ENCODE measurements around the gene SLC4A3.

Gene SLC4A3

DNA sequence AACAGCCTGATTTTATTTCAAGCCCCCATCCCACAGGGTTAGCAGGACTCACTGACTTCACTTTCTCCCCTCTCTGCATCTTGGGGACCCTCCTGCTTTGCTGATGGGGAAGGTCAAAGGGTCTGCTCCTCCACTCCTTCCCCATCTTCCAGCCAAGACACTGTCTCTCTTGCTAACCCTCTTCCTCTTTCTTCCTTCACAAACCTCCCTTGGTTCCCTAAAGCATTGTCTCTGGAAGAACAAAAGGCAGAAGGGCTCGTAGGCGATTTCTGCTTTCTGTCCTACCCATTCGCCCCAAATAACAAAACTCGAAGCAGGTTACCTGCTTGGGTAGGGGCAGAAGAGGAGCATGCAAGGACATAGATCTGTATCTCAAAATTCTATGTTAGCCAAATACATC lies 5.5 kb upstream of the SLC4A3 start:
- H3K27me3 Mint-ChIP-seq, result peaks cover 10% of the 10 kb centered on the region
- H3K4me1 Mint-ChIP-seq (ENCODE audit: low read depth), result peaks cover 2% of the 10 kb centered on the region
- H3K36me3 Mint-ChIP-seq (ENCODE audit: low read depth), result no peaks in the 10 kb centered on the region
- H3K9me3 Mint-ChIP-seq, result no peaks in the 10 kb centered on the region
- no peak overlapping the region for H3K27ac Mint-ChIP-seq
- no peak overlapping the region for H3K4me3 Mint-ChIP-seq

DNA sequence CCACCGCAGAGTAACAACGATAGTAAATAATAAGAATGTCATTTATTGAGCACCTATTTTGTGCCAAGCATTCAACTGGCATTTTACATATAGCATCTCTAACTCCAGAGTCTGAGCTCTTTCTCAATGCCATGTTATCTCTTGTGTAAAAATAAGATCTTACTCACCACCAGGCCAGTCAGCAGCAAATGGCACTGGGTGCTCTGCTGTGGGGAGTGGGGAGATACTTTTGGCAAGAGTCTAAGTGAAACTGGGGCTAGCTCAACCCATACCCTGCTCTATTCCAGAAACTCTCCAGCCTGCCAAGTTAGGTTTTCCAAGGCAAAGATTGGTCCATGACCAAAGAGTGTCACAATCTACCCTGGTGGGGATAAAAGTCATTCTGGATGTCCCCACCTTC lies 5.0 kb upstream of the SLC4A3 start:
- Mint-ChIP-seq H3K4me3 (no peak overlapping the region), H3K27ac (no peak overlapping the region), H3K27me3 (peaks cover 11% of the 10 kb centered on the region), H3K36me3 (ENCODE audit: low read depth) (no peaks in the 10 kb centered on the region), H3K9me3 (no peaks in the 10 kb centered on the region), H3K4me1 (ENCODE audit: low read depth) (peaks cover 3% of the 10 kb centered on the region)

DNA sequence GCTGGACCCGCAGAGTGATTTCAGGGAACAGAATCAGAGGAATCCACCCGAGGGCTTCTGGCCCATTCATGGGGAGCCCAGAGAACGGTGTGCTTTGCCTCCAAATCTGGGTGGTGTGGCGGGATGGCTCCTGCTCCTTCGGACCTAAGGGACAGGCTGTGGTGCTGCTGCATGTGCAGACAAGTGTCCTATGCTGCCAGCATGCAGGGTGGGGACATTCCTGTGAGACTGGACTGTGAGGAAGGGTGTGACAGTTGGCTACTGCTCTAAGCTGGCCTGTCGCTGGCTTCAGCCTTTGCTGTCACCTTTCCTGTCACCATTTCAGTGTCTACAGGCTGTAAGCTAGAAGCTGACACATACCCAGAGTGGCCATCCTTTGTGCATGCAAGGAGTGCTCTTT lies 2.9 kb upstream of the SLC4A3 start:
- H3K4me1 Mint-ChIP-seq (ENCODE audit: low read depth), result peaks cover 3% of the 10 kb centered on the region
- no peak overlapping the region for H3K4me3 Mint-ChIP-seq
- H3K9me3 Mint-ChIP-seq, result no peaks in the 10 kb centered on the region
- H3K27ac Mint-ChIP-seq, result no peak overlapping the region
- peaks cover 11% of the 10 kb centered on the region for H3K27me3 Mint-ChIP-seq
- no peaks in the 10 kb centered on the region for H3K36me3 Mint-ChIP-seq (ENCODE audit: low read depth)

DNA sequence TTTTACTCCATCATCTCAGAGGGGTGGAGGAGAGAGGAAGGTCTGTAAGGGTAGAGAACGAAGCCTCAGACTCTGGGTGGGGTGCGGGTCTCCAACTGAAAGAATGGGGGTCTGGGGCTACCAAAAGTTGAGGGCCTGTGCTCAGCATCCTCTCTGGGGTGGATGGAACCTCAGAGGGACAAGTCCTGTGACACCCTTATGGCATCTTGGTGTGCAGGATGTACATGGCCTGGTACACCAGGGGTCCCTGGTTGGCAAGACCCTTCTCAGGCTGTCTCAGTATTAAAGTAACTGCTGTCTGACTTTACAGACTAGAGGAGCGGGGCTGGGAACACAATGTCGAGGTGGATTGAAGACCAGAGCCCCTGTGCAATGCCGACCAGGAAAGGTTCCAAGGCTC lies 2.3 kb upstream of the SLC4A3 start:
- Mint-ChIP-seq H3K27ac (no peak overlapping the region), H3K9me3 (no peaks in the 10 kb centered on the region), H3K36me3 (ENCODE audit: low read depth) (no peaks in the 10 kb centered on the region), H3K4me3 (no peak overlapping the region), H3K4me1 (ENCODE audit: low read depth) (peaks cover 3% of the 10 kb centered on the region), H3K27me3 (peaks cover 11% of the 10 kb centered on the region)

DNA sequence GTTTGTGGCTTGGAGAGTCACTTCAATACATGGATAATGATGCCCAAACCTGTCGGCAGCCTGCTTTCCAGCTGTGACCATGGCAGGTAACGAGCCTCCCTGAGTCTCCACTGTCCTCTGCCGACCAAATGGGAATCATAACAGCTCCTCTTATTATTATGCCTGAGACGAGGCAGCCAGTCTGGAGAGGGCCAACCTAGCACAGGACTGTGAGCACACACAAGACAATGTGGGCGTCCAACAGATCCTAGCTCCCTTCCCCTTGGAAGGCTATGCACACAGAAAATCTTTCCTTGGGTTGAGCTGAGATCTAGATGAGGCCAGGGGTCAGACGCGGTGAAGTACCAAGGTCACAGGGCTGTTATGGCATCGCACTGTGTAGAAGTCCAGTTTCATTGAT lies 890 bp upstream of the SLC4A3 start:
- H3K4me3 Mint-ChIP-seq, result peak overlapping the region; percentile 62
- H3K4me1 Mint-ChIP-seq (ENCODE audit: low read depth), result peaks cover 6% of the 10 kb centered on the region
- H3K27ac Mint-ChIP-seq, result no peak overlapping the region
- no peaks in the 10 kb centered on the region for H3K9me3 Mint-ChIP-seq
- no peaks in the 10 kb centered on the region for H3K36me3 Mint-ChIP-seq (ENCODE audit: low read depth)
- H3K27me3 Mint-ChIP-seq, result peaks cover 15% of the 10 kb centered on the region

GRCh38 chr2:219628235-219628985 lies 980 bp downstream of the SLC4A3 start:
- Mint-ChIP-seq H3K36me3 (ENCODE audit: low read depth) (no peaks in the 10 kb centered on the region), H3K9me3 (no peaks in the 10 kb centered on the region), H3K27me3 (peaks cover 15% of the 10 kb centered on the region), H3K4me3 (peak overlapping the region; percentile 7), H3K27ac (no peak overlapping the region), H3K4me1 (ENCODE audit: low read depth) (peaks cover 6% of the 10 kb centered on the region)

GRCh38 chr2:219628986-219629901 lies 1.8 kb downstream of the SLC4A3 start:
- H3K4me3 Mint-ChIP-seq, result no peak overlapping the region
- no peaks in the 10 kb centered on the region for H3K9me3 Mint-ChIP-seq
- H3K4me1 Mint-ChIP-seq (ENCODE audit: low read depth), result peaks cover 6% of the 10 kb centered on the region
- H3K36me3 Mint-ChIP-seq (ENCODE audit: low read depth), result no peaks in the 10 kb centered on the region
- no peak overlapping the region for H3K27ac Mint-ChIP-seq
- peaks cover 15% of the 10 kb centered on the region for H3K27me3 Mint-ChIP-seq

- Mint-ChIP-seq H3K9me3 (no peaks in the 10 kb centered on the region), H3K27me3 (peaks cover 15% of the 10 kb centered on the region)
Measured at GRCh38 chr2:219629976-219630695, 2.7 kb downstream of the SLC4A3 start.

DNA sequence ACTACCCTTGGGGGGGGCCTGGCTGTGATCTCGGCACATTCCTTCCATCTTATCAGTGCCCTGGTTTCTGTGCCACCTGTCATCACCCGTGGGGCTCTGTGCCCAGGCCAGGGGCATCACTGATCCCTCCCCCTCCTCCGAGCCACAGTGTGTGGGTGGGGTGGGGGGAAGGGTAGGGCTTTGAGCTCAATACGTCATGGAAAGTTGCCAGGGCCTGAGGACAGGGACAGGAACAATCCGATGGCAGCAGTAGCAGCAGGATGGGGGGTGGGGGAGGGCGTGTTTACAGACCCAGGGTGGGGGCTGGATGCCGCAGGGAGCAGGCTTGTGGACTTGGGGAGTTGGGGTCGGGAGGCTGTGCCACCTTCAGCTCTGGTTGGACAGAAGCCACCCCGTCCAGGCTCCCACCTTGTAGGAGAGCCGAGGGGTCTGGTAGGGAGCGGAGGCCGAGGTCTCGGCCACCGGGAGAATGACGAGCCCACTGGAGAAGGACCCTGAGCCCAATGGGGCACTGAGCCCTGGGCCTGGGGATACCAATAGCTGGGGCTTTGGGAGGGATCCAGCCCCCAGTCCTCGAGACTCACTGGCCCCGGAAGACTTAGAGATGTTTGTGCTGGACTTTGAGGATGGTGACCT lies 3.5 kb downstream of the SLC4A3 start:
- no peak overlapping the region for H3K4me3 Mint-ChIP-seq
- H3K27ac Mint-ChIP-seq, result no peak overlapping the region
- peaks cover 6% of the 10 kb centered on the region for H3K4me1 Mint-ChIP-seq (ENCODE audit: low read depth)
- no peaks in the 10 kb centered on the region for H3K36me3 Mint-ChIP-seq (ENCODE audit: low read depth)
- no peaks in the 10 kb centered on the region for H3K9me3 Mint-ChIP-seq
- peaks cover 15% of the 10 kb centered on the region for H3K27me3 Mint-ChIP-seq

More at GRCh38 chr2:219629976-219630695, 2.7 kb downstream of the SLC4A3 start:
- H3K4me3 Mint-ChIP-seq, result no peak overlapping the region
- H3K36me3 Mint-ChIP-seq (ENCODE audit: low read depth), result no peaks in the 10 kb centered on the region
- H3K4me1 Mint-ChIP-seq (ENCODE audit: low read depth), result peaks cover 6% of the 10 kb centered on the region
- no peak overlapping the region for H3K27ac Mint-ChIP-seq

DNA sequence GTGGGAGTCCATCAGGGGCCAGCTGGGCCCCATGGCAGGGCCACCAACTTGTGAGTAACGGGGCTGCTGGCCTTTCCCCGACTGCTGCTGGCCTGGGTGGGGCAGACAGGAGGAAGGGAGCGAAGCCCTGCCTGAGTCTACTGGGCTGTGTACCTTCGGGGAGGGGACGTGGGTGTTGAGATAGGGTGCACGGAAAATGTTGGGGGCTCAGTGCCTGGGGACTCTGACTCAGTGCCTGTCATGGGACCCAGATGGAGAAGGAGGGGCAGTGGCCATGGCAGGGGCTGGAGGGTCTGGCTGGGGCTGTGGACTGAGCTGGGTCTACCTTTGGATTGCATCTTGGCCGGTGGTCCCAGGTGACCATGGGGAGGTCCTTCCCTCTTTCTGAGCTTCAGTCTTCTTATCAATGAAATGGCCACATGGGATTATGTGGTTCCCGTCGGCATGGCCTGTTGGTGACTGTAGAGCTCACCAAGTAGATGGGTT lies 4.0 kb downstream of the SLC4A3 start:
- H3K4me3 Mint-ChIP-seq, result no peak overlapping the region

DNA sequence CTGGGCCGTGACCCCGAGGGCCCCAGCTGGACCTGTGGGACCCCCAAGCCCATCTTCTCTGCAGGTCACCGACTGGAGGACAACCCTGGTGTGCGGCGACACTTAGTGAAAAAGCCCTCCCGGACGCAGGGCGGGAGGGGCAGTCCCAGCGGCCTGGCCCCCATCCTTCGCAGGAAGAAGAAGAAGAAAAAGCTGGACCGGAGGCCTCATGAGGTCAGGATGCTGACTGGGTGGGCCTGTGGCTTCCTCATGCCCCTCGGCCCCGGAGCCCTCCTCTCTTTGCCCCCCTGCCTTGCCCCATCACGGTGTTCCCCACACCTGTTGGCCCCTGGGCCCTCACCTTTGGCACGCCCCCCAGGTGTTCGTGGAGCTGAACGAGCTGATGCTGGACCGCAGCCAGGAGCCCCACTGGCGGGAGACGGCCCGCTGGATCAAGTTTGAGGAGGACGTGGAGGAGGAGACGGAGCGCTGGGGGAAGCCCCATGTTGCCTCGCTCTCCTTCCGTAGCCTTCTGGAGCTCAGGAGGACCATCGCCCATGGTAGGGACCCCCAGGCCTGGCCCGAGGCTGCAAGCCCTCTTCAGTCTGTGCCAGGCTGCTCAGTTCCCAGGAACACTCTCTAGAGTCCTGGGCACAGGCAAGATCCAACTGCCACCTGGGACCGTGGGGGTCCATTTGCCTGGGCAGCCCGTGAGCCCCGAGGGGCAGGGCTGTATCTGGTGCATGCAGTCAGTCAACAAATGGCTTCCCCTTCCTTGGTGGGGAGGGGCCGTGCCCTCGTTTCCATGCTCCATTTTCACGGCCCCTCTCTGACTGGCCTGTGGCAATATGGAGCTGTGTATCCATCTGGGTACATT lies 4.7 kb downstream of the SLC4A3 start:
- no peaks in the 10 kb centered on the region for H3K36me3 Mint-ChIP-seq (ENCODE audit: low read depth)

More for the DNA sequence above, 4.0 kb downstream of the SLC4A3 start:
- Mint-ChIP-seq H3K36me3 (ENCODE audit: low read depth) (no peaks in the 10 kb centered on the region), H3K27me3 (peaks cover 10% of the 10 kb centered on the region), H3K4me1 (ENCODE audit: low read depth) (peaks cover 6% of the 10 kb centered on the region), H3K27ac (no peak overlapping the region), H3K9me3 (no peaks in the 10 kb centered on the region)

DNA sequence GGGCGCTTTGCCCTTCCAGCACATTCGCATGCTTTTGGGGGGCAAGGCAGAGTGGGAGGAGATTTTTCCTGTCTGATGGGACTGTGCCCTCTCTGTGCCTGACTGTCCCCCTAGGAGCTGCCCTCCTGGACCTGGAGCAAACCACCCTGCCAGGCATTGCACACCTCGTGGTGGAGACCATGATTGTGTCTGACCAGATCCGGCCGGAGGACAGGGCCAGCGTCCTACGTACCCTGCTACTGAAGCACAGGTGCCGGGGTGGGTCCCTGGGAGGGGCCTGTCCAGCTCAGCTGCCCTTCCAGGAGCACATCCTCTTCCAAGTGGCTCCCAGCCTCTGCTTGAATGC lies 5.3 kb downstream of the SLC4A3 start:
- Mint-ChIP-seq H3K27me3 (peaks cover 11% of the 10 kb centered on the region), H3K9me3 (no peaks in the 10 kb centered on the region), H3K4me3 (no peak overlapping the region), H3K27ac (no peak overlapping the region), H3K36me3 (ENCODE audit: low read depth) (no peaks in the 10 kb centered on the region), H3K4me1 (ENCODE audit: low read depth) (peaks cover 3% of the 10 kb centered on the region)

More for the DNA sequence above, 4.7 kb downstream of the SLC4A3 start:
- Mint-ChIP-seq H3K9me3 (no peaks in the 10 kb centered on the region), H3K27ac (no peak overlapping the region), H3K27me3 (peaks cover 9% of the 10 kb centered on the region), H3K4me1 (ENCODE audit: low read depth) (peaks cover 3% of the 10 kb centered on the region), H3K4me3 (no peak overlapping the region)

DNA sequence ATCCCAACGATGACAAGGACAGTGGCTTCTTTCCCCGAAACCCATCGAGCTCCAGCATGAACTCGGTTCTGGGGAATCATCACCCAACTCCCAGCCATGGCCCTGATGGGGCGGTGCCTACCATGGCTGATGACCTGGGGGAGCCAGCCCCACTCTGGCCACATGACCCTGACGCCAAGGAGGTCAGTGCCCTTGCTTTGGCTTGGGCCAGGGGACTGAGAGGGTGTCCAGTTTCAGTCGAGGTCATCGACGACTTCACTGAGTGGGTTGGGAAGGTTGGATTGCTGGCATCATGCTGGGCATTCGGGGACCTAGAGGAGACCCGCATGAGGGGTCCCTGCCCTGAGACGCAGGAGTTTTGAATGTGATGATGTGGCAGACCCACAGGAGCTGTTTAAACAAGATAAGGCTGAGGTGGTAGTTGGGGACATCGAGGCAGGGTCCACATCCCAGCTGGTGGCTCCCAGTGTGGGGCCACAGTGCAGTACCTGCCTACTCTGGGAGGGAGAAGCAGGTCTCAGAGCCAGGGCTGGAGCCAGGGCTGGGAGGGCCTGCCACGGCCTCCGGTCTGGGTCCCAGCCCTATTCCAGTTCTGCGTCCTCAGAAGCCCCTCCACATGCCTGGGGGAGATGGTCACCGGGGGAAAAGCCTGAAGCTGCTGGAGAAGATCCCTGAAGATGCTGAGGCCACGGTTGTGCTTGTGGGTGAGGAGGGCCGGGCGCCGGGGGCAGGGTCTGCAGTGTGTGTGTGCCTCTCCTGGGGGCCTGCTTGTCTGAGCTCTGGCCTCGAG lies 6.0 kb downstream of the SLC4A3 start:
- Mint-ChIP-seq H3K4me3 (no peak overlapping the region), H3K4me1 (ENCODE audit: low read depth) (peaks cover 3% of the 10 kb centered on the region), H3K36me3 (ENCODE audit: low read depth) (no peaks in the 10 kb centered on the region), H3K27me3 (peaks cover 11% of the 10 kb centered on the region), H3K9me3 (no peaks in the 10 kb centered on the region), H3K27ac (no peak overlapping the region)

Data from stimulated activated naive CD8-positive, alpha-beta T cell treated with anti-CD3 and anti-CD28 coated beads, Interleukin-15, Interleukin-2, amounts not matched to agents 100 ng/mL and 50 ng/mL, for 24 hours (primary cell).